Heart left ventricle (tissue), 16 donors: Measurements from ENCODE around the gene TBKBP1. TPM values are rescaled to one million over a fixed set of nuclear protein-coding genes. Genes with fewer than 3 reads are reported as not detected.
A peak's percentile ranks its signal among the peaks of the same experiment; 100 is the strongest.

ENCODE experiments used
- ATAC-seq, 4 donors: fragments of 200-7000 bp; cut with Tn5 transposase; one replicate each; pipeline ENCODE4 v1.9.1; 2020 to 2022; ENCODE audit warnings: moderate library complexity in 4 of 4, mild to moderate bottlenecking in 3 of 4, moderate number of reproducible peaks in 1 of 4
- DNase-seq, 5 donors: peaks; one replicate each; pipeline ENCODE4 v3.0.0-alpha.2; 2020
- H3K27ac ChIP-seq, 12 donors: fragments of 200-600 bp; sonication (generic) in 4 of 12; one replicate each; pipeline versions ENCODE4 v1.5.0 to v1.8.0; 2016 to 2022; ENCODE audit warnings: mild to moderate bottlenecking in 2 of 12
- H3K27me3 ChIP-seq, 9 donors: fragments of 200-600 bp; sonication (generic) in 2 of 9; one replicate each; pipeline versions ENCODE4 v1.5.1 to v1.8.0; 2016 to 2022; ENCODE audit warnings: mild to moderate bottlenecking in 3 of 9
- H3K36me3 ChIP-seq, 9 donors: fragments of 200-600 bp; sonication (generic) in 2 of 9; one replicate each; pipeline versions ENCODE4 v1.5.0 to v1.8.0; 2018 to 2022; ENCODE audit warnings: mild to moderate bottlenecking in 2 of 9
- H3K4me1 ChIP-seq, 12 donors: fragments of 200-600 bp; sonication (generic) in 4 of 12; one replicate each; pipeline versions ENCODE4 v1.5.0 to v1.8.0; 2016 to 2022; ENCODE audit warnings: mild to moderate bottlenecking in 3 of 12
- H3K4me3 ChIP-seq, 12 donors: fragments of 200-600 bp; sonication (generic) in 4 of 12; one replicate each; pipeline versions ENCODE4 v1.5.0 to v1.8.0; 2017 to 2022; ENCODE audit warnings: mild to moderate bottlenecking in 9 of 12, moderate library complexity in 4 of 12
- H3K9me3 ChIP-seq, 12 donors: fragments of 200-600 bp; sonication (generic) in 4 of 12; one replicate each; pipeline versions ENCODE4 v1.5.0 to v1.8.0; 2016 to 2022; ENCODE audit warnings: mild to moderate bottlenecking in 1 of 12
- CTCF ChIP-seq, 12 donors: fragments of 200-600 bp; sonication (generic) in 4 of 12; IDR thresholded peaks; one replicate each; pipeline versions ENCODE4 v1.5.0 to v1.8.0; 2018 to 2022; ENCODE audit warnings: antibody characterized with exemption in 12 of 12, mild to moderate bottlenecking in 5 of 12
- POLR2A ChIP-seq, 2 donors: fragments of 450-650 bp; IDR thresholded peaks; one replicate each; pipeline ENCODE4 v1.6.1; 2017; ENCODE audit warnings: antibody characterized with exemption in 2 of 2, mild to moderate bottlenecking in 2 of 2, moderate library complexity in 2 of 2
- WGBS, 4 donors: extraction: QIAGEN DNeasy Blood & Tissue Kit in 2 of 4; methylation state at CpG; one replicate each; pipeline versions ENCODE4 v1.1.5 to v1.1.7; 2013 to 2018; 5-methylcytosine and 5-hydroxymethylcytosine counted together
- intact Hi-C, 10 donors: fragments of 100-400 bp; cut with DNase I; formaldehyde crosslinking; loops; one replicate each; pipeline versions ENCODE4 v1.11.1 to v1.14.2; 2022
- polyA plus RNA-seq, 2 donors: library from polyadenylated mRNA; stranded (reverse); fragments of 200-250 nt; gene quantifications; one replicate each; pipeline ENCODE4 v1.2.3, GENCODE V29; 2013
- total RNA-seq, 9 donors: library from RNA; depleted of rRNA in 2 of 9; stranded (reverse); fragments of >200 nt in 2 of 9; fragmentation: NEBNext Ultra II Directional in 3 of 9; extraction: Animal tissue kit (Norgen Biotek cat#: 25700) in 3 of 9; gene quantifications; one replicate each; pipeline versions ENCODE4 v1.1.0 to v1.2.4, GENCODE V29; 2016 to 2023
- donor health status: ischemic (EF 13 %, LVEDD 7.1; RV severe dilation, severe dysfunction).
- donor health status: healthy with polysubstance abuse.
- donor health status: DM: no; HTN: yes; CAD: no.
- donor health status: DM: no; HTN: no; CAD: no.
- donor health status: ischemic (EF 25% LVEDD 6.9; RV normal size, moderate dysfunction).
- donor health status: ischemic (EF 25% LVEDD 5.7; RV mildly dilated, moderate dysfunction).
- donor health status: healthy.
- donor health status: DM: yes; HTN: yes; CAD: no.
- donor health status: ischemic (EF 35%, LVEDD 5.7; RV mildly dilated, moderate dysfunction).
- donor health status: nonischemic (EF 11% LVEDD 7.7; RV severe dilation, severe dysfunction).
- donor health status: DM: yes; HTN: yes; CAD: no.
- donor health status: PGD.
- donor health status: ischemic (EF 29% LVEDD 5.4; RV normal size, mild dysfunction).
- donor health status: nonischemic (EF 23%, LVEDD 6.1; RV moderate dilation, normal function).

Gene TBKBP1
- total and polyA plus RNA-seq, 11 donors, result 11.3 to 24.8 (median 13.4) TPM

GRCh38 chr17:47701608-47702007 is 7.6 kb downstream of the TBKBP1 start:
- DNase-seq (peak in 1 of 5 donors; percentile 31), ATAC-seq (no peak)
- Histone ChIP-seq H3K36me3 (peaks cover 0 to 44% (median 15%) of the 10 kb centered on the region in 9 donors), H3K27ac (peak overlapping the region in 1 of 12 donors; percentile 55), H3K27me3 (no peaks in the 10 kb centered on the region), H3K4me3 (no peak overlapping the region), H3K4me1 (peaks cover 0 to 60% (median 13%) of the 10 kb centered on the region in 12 donors), H3K9me3 (no peaks in the 10 kb centered on the region)
- TF ChIP-seq POLR2A (IDR thresholded peaks at IDR 0.05) (no peak), CTCF (IDR thresholded peaks at IDR 0.05) (no peak)
- intact Hi-C loops, result loop anchor here in 2 of 10 donors (10.0 kb wide), 2 partner anchors 83 to 93 kb away; no protein-coding TSS in a partner anchor
- WGBS, 4 donors, result 79 to 93% (median 84%) methylated on average over 4 of the region's 4 CpGs

DNA sequence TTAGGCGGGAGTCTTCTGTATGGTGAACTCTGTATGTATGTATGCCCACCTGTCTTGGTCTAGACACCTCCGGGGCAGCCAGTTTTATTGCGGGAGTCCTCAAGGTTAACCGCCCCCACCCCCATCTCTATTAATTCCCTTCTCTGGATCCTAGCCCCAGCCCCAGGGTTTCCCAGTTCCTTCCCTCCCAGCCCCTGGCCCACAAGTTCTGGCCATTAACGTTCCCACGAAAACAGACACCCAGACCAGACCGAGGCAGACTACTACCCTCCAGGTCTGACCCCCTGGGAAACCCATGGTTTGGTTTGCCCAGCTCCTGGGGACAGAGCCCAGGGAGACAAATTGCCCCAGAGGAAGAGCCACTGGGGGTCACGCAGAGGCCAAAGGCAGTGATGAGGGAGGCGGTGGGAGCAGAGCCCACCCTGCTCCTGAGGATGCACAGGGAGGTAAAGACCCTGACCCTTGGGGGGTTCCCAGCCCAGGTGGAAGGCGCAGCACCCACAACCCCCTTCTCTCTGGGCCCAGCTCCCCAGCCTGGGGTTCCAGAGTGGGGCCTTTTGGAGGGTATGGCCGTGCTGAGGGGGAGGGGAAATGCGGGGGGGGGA is 8.5 kb downstream of the TBKBP1 start:
- peak in 1 of 5 donors; percentile 33 for DNase-seq
- TF ChIP-seq POLR2A (IDR thresholded peaks at IDR 0.05) (no peak), CTCF (IDR thresholded peaks at IDR 0.05) (no peak)
- Histone ChIP-seq H3K4me1 (peaks cover 0 to 67% (median 19%) of the 10 kb centered on the region in 12 donors), H3K4me3 (no peak overlapping the region), H3K27me3 (no peaks in the 10 kb centered on the region), H3K27ac (peak overlapping the region in 1 of 12 donors; percentile 55), H3K36me3 (peaks cover 0 to 44% (median 15%) of the 10 kb centered on the region in 9 donors), H3K9me3 (no peaks in the 10 kb centered on the region)
- WGBS, 4 donors, result 87 to 93% (median 90%) methylated on average over 12 of the region's 12 CpGs
- no peak for ATAC-seq
- intact Hi-C loops, result loop anchor here in 2 of 10 donors (10.0 kb wide), 2 partner anchors 82 to 92 kb away; no protein-coding TSS in a partner anchor

GRCh38 chr17:47703191-47703591 is 9.2 kb downstream of the TBKBP1 start:
- WGBS, 4 donors, result 64 to 80% (median 74%) methylated on average over 15 of the region's 15 CpGs
- intact Hi-C loops, result loop anchor here in 2 of 10 donors (10.0 kb wide), 2 partner anchors 82 to 92 kb away; no protein-coding TSS in a partner anchor
- ATAC-seq, result no peak
- TF ChIP-seq POLR2A (IDR thresholded peaks at IDR 0.05), result no peak
- TF ChIP-seq CTCF (IDR thresholded peaks at IDR 0.05), result no peak
- Histone ChIP-seq H3K27me3 (no peaks in the 10 kb centered on the region), H3K36me3 (peaks cover 0 to 41% (median 15%) of the 10 kb centered on the region in 9 donors), H3K9me3 (no peaks in the 10 kb centered on the region), H3K4me3 (peak overlapping the region in 1 of 12 donors; percentile 21), H3K4me1 (peaks cover 0 to 74% (median 22%) of the 10 kb centered on the region in 12 donors), H3K27ac (peak overlapping the region in 1 of 12 donors; percentile 55)
- peak in 1 of 5 donors; percentile 61 for DNase-seq

- Histone ChIP-seq H3K4me1 (peaks cover 0 to 75% (median 22%) of the 10 kb centered on the region in 12 donors), H3K27me3 (no peaks in the 10 kb centered on the region), H3K36me3 (peaks cover 0 to 37% (median 15%) of the 10 kb centered on the region in 9 donors), H3K27ac (peak overlapping the region in 1 of 12 donors; percentile 55), H3K4me3 (peak overlapping the region in 1 of 12 donors; percentile 21), H3K9me3 (no peaks in the 10 kb centered on the region)
- TF ChIP-seq POLR2A (IDR thresholded peaks at IDR 0.05), result no peak
- TF ChIP-seq CTCF (IDR thresholded peaks at IDR 0.05), result no peak
- intact Hi-C loops, result loop anchor here in 2 of 10 donors (10.0 kb wide), 2 partner anchors 81 to 91 kb away; no protein-coding TSS in a partner anchor
- ATAC-seq, result no peak
- DNase-seq, result peak in 1 of 5 donors; percentile 34
- WGBS, 4 donors, result 92 to 96% (median 93%) methylated on average over 4 to 5 of the region's 5 CpGs
Observed at GRCh38 chr17:47703671-47704070, 9.7 kb downstream of the TBKBP1 start.
